Activated effector memory CD4-positive, alpha-beta T cell treated with Interleukin-2 at 50 U/mL for 16 hours (primary cell): Measurements from ENCODE around the gene MYADML2.

Source experiments
- DNase-seq: peaks from one replicate; pipeline ENCODE4 v3.0.0-alpha.2; 2020

The MYADML2 gene

DNA sequence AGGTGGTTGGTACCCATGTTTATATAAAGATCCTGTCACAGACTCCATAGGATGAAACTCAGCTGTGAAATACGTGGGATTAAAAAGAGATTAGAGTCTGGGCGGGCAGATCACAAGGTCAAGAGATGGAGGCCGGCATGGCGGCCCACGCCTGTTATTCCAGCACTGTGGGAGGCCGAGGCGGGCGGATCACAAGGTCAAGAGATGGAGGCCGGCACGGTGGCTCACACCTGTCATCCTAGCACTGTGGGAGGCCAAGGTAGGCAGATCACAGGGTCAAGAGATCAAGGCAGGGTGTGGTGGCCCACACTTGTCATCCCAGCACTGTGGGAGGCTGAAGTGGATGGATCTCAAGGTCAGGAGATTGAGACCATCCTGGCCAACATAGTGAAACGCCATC, 51.6 kb downstream of the MYADML2 start:
- no peak for DNase-seq

DNA sequence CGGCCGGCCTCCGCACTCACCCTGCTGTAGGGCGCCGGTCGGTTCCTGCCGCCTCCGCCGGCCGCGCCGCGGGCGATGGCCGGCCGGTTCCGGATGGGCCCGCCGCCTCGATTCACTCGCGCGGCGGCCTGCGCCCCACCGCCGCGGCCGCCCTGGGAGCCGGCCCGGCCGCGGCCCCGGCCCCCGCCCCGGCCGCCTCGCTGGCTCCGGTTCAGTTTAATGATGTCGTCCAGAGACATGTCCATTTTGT, 55.8 kb downstream of the MYADML2 start:
- DNase-seq: no peak

DNA sequence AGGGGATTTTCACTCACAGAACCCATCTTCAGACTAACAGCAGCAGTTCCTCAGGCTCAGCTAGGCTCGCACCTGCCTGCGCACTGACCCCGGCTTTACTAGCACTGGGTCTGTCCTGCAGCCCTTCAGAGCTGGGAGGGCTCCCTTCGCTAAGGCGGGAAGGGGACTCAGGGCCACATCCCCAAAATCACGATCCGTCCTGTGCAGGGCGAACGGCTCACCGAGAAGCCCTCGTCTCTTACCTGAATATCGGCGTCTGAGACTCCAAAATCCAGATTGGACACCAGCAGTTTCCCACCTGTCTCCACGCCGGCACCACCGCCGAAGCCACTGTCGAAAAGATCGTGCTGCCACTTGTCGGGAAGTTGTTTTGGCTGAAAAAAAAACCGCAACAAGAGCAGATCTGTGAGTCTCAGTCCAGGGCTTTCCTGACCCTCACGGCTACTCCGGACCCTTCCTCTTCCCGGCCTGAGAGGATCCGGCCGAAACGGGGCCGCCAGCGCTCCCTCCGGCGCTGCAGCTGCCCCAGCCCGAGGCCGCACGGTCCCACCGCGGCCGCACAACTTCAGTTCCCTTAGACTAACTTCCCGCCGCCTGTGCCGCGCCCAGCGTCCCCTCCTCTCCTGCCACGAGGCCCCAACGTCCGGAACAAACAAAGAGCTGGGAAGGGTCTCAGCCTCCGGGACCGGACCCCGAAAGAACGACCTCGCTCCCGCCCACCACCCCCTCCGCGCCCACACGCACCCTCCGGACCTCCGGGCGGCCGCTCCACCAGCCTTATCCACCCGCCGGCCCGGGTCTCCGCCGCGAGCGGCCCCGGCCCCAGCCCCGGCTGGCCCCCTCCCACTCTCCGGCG, 56.4 kb downstream of the MYADML2 start:
- DNase-seq: no peak
